HS-5 (cell line): ENCODE data around the gene CTNNA3.

Experiments
- DNase-seq: peaks from one replicate; pipeline ENCODE4 v3.0.0-alpha.2; 2012; ENCODE audit warnings: low read depth

Gene CTNNA3

DNA sequence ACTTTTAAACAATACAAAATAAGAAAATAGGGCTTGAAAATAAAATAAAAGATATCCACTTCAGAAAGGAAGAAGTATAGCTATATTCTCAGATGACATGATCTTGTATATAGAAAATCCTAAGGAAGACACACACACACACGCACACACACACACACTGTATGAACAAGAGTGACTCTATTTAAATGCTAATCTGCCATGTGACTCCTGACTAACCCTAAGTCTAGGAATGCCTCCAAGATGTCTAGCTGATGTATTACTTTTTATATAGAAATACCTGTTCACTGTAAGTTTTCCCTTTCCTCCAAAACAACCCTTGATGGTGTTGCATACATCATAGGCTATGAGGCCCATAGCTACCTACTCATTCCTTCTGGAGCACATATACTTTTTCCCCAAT, 943.3 kb downstream of the CTNNA3 start:
- DNase-seq: no peak

DNA sequence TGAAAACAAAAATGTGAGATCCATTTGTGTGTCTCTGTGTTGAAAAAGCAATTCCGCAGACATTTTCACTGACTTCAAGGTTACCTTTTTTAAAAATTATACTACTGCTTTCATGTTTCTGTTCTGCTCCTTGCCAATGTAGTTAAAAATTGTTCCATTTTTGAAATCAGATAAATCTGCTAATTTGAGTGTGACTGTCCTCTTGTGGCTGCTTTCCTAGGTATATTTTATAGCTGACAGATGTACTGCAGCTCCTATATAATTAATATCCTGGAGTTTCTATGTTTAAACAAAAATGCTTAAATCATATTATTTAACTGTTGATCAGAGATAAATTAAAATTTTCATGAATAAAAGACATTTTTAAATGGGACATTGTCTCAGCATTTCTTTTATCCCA, 947.8 kb downstream of the CTNNA3 start:
- no peak for DNase-seq

DNA sequence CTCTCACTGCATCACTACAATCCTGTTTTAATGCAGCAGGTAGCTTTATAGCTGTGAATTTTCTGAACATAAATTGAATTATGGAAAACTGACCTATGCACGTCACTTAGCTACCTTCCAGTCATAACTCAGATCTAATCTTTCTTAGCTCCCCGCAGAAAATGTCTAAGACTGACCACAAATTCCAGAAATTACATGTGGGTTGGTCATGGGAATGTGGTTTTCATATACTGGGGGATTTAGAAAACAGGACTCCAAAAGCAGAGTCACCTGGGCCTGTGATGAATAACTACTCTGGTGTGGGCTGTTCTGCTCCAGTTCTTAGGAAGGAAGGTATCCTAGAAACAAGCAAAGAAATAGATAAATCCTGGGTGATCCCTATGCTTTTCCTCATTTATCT, 948.5 kb downstream of the CTNNA3 start:
- peak; percentile 85 for DNase-seq

DNA sequence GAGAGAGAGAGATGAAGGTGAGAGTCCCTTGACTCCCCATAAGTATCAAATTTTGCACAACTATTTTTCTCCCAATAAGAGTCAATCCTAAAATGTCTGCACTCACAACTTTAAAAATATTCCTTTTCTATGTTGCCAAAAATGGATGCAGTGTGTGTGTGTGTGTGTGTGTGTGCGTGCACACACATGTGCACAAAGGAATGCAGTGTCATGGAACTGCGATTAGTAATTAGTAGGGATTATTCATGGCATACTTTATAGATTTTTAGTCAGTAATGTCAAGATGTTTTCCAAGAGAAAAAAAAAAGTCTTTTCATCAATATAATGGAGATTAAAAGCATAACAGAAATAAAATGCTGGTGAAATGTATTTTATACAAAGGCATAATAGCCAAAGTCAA, 949.3 kb downstream of the CTNNA3 start:
- no peak for DNase-seq

DNA sequence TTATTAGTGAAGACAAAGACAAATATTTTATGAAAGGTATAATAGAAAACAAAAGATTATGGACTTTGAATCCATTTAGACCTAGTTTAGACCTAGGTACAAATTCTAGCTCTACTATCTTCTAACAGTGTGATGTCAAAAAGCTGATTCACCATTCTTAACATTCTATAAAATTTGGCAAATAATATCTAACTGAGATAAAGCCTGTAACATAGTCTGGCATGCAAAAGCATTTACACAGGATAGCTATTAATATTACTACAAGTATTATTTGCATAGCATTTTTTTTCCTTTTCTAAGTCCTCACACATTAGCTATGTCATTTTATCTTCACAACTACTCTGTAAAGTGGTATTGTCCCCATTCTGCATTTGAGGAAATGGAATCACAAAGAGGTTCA, 949.7 kb downstream of the CTNNA3 start:
- DNase-seq: no peak

DNA sequence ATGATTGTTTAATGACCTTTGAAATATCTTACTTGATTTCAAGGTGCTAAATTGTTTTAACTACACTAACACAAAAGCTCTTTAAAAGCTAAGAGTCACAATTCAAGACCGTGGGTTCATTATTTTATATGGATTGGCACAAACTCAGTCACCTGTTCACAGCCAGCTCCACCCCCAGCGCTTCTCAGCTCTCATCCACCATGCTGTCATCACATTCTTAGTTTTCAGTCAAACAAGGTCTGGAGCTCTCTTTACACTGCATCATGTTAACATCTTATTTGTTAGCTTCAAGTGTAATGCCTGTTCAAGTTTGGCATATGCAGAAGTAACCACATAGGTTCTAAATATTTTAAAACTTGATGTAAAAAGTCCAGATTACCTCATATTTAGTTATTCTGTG, 951.1 kb downstream of the CTNNA3 start:
- DNase-seq: no peak

DNA sequence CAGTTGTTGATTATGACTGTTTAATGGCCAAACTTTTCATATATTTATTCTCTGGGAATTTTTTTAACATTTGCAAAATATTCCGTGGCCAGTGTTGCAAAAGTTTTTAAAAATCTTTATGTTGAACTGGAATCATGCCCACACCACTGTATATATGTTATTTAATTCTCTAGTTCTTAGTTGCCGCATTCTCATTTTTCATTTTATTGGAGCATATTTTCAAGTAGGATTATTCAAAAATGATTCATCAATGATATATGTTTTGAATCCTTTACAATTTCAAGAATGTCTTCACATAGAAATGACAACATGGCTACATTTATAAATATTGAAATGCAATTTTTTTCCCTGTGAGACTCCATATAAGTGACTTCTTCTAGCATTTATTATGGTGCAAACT, 958.8 kb downstream of the CTNNA3 start:
- DNase-seq: no peak

DNA sequence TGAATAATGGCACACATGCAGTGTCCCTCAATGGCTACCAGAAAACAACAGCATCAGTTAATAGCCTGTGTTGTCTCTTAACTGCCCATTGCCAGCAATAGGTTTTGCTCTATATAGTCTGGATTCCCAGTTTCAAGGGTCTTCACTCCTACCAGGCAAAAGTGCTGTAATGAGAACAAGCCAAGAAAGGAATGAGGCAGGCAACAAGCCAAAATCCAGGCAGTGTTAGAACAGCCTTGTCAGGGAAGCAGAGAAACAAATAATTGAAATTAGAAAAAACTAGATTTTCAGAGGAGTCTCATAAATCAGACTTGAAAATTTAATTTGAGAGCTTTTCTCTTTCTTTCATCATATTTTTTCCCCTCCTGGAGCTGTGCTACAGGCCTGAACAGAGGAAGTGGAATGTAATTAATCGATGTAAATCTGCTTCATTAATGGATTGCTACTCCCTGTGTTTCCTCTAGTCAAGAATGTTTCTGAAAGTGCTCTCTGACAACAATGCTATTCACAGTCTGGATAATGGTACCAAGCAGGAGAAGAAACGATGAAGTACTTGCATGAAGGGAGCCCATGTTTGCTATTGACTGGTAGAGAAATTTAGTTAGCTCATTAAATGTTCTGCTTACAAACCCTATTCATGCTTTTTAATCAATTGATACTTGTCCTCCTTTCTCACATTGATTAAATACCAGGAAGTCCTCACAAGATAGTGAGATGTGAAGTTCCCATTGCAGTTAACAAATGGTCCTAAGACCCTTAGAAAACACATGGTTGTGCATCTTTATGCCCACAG, 972.2 kb downstream of the CTNNA3 start:
- no peak for DNase-seq

DNA sequence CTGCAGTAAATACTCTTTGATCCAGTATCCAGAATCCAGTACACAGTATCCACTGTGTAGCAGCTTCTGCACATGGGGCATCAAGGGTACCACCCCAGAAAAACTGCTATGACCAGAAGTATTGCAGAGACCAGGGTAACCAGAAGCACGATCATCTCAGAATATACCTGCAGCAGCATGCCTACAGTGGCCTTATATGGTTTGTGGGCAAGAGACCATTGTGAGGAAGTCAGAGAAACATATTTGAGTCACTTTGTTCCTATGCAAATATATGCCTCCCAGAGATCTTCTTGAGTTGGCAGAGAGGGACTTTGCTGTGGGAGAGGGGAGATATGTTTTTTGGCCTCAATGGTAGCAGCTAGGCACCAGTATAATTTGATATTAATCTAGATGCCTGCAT, 976.5 kb downstream of the CTNNA3 start:
- no peak for DNase-seq

DNA sequence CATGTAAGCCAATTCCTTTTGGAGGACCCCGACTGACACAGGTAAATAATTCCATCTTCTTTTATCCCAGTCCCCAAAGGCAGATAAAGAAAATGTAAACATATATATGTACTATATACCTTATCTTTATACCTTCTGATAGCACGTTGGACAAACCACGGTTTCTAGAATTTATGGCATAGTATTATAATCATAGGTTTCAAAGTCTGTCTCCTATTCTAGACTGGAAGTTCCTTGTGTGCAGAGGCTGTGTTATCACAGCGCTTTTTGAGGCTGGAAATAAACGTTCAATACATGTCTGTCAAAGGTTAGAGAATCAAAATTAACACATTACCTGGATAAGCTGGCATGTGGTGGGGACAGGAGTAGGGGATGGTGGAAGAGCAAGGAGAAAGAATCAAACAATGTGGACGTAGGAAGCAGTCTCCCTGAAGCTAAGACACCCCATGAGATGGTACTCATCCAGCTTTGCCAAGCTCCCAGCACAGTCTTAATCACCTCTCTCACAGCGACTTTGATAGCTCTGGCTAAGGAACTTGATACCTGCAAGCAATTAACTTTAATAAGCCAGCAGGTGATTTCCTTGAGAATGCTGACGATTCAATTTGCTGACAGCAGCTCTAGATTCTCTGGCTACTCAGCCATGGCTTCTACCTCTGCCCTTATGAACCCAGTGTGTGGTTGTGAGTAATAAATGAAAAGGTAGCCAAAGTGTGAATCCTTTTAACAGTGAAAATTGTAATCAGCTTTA, 978.6 kb downstream of the CTNNA3 start:
- DNase-seq: no peak

DNA sequence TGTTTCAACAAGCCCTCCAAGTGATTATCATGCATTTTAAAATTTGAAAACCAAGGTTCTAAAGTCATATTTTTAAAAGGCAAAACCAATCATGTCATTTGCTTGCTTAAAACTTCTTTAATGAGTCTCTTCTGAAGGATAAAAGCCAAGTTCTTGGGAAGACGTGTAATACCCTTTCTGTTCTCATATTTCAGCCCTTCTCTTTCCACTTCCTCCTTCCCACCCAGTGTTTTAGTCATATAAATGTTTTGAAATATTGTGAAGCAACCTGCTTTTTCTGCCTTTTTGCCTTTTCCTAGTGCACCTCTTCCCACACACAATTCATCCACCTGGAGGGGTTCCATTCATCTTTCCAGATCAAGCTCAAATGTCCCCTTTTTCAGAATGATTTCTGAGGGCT, 981.3 kb downstream of the CTNNA3 start:
- no peak for DNase-seq

DNA sequence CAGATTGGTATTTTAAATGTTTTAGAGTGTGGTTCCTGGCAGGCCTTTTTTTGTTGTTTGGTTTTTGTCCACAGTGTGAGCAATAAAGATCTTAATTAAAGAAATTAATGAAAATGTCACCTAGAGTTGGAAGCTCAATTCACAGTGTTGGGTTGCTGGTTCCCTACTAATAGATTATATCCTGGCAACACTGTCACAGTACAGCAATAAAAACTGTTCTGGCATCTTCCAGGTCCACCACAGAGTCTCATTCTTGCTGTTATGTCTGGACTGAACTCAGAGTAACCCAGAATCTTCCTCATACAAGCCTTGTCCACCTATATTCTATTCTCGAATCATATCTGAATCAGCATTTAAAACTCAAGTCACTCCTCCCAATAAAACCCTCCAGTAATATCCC, 982.6 kb downstream of the CTNNA3 start:
- no peak for DNase-seq

DNA sequence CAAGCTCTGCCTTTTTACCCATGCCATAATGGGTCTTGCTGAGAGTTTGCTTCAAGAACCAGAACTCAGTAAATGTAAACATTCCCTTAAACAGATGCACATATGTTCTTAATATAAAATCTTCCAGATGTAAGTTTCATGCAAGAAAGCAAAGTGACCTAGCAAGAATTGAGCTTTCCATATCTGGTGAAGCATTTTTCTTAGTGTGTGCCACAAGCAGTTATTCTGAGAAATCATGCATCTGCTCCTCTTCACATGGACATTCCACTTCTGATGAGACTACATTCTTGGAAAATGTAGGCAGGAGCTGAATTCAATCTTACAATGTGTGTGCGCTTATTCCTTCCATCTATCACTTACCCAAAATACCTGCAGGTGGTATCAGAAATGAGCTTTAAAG, 997.9 kb downstream of the CTNNA3 start:
- DNase-seq: no peak

DNA sequence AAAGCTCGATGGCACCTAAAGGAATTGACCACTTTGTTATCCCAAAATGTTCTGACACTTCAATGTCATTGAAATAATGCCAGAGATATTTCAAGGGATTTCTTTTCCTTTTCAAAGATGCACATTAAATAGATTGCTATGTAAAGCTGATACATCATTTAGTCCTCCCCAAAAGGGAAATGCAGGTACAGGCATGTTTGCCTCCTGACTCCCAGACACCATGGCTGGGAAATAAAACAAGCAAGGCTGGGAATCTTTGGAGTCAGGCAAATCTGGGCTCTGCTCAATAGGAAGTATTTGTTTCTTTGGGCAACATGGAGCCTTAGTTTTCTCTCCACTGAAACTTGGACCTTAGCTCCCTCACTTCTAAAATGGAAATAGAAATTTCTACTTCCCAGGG, 1000.9 kb downstream of the CTNNA3 start:
- DNase-seq: no peak

DNA sequence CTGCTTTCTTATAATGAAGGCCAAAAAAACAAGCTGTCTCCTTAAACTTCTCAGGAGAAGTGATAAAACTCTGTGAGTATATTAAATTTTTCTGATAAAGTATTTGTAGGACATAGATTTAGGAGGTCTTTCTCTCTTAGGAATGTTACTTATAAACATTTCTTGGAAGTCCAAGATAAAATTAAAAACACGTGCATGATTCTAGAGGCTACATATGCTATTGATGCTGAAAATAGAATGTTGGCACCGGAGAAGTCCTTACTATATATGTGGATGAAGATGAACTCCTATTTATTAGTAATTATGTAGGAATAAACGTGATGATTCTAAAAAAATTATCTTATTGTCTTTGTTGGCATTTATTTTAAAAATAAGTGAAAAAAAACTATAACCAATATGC, 1011.4 kb downstream of the CTNNA3 start:
- no peak for DNase-seq

DNA sequence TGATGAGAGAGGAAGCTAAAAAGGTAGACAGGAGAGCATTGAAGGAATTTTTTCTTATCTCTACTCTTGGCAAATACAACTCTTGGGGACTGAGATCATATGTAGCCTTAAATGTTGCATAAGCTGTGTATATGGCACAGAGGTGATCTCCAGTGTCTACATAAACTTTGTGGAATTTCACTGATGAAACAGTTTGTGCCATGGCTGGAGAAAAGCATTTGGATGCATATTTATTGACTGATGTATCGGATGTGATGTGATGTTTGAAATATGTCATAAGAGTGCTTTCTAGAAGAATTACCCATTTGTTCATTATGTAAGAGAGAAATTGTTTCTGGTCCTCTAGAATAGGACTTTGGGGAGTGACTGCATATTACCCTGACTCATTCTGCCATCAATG, 1015.1 kb downstream of the CTNNA3 start:
- DNase-seq: peak; percentile 85

DNA sequence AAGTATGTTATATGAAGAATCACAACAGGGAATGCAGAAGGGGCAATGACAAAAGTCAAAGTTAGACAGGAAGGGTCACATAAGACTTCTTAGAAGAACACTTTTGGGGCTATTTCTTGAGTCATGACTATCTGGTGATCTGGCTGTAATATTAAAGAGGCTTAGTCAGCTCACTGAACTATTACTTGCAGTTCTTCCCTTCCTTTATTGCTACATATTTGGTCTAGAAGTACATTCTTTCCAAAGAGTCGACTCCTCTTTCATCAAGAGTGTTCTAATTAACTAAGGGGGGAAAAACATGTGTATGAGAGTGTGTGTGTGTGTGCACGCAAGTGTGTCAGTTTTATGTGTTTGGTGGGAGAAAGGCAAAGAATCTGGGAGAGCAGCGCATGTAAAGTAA, 1017.5 kb downstream of the CTNNA3 start:
- DNase-seq: peak; percentile 32

DNA sequence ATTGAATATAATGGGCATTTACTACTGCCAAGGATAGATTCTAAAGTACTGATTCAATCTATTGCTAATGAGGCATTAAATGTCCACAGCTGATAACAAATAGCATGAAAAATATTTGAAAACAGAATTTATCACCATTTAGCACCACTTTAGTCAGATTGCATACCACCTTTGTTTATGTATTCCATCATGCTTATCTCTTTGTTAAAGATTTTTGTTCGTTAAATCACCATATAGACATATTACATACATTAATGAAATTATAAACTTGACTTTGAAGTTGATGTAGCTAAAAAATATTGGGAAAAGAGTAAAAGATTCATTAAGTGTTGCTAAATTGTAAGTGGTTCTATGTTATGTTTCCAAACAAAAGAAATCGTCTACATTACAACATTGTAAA, 1022.9 kb downstream of the CTNNA3 start:
- DNase-seq: no peak

DNA sequence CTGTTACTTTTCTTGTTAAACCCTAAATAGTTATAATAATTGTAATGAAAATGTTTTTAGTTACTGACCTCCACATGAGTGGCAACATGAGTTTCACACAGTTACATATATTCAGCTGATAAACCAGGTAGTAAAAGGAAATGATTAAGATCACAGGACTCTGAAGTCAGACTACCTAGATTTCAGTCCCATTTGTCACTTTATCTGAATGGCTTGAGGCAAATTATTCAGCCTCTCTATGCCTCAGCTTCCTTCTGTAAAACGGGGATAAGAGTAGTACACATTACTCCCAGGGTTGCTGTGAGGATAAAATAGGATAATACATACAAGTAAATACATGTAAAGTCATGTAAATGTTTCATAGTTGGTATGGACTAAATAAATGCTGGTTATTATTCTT, 1024.4 kb downstream of the CTNNA3 start:
- DNase-seq: no peak

DNA sequence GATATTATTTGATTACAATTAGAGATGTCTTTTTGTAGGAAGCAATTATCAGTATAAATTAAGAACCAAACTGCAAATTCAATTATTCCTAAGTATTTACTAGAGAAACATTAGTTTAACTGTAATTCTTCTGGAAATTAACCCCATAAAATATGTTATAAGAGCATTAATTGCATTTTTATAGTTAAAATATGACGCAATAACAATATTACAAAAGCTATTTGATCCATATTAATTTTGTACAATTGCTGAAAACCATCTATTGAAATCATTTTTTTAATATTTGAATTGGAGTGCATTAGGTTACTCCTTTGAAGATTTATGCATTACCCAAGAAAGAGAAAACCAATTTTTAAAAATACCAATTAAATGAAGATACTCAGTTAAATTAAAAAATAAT, 1024.9 kb downstream of the CTNNA3 start:
- DNase-seq: no peak

DNA sequence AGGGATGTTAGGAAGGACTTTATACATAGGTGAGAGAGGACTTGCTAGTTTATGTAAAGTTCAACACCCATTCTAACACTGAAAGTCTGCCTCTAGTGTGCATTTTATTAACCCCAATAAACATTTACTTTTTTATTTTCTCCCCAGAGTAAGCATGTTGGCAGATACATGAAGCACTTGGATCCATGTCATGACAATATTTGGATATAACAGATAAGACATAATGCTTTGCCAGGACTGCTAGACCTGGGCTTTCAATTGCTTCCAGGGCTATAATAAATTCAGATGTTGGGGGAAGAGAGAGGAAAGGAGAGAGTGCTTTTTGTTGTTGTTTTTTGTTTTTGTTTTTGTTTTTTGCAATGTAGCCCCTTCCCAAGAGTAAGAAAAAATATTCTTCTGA, 1039.5 kb downstream of the CTNNA3 start:
- no peak for DNase-seq

DNA sequence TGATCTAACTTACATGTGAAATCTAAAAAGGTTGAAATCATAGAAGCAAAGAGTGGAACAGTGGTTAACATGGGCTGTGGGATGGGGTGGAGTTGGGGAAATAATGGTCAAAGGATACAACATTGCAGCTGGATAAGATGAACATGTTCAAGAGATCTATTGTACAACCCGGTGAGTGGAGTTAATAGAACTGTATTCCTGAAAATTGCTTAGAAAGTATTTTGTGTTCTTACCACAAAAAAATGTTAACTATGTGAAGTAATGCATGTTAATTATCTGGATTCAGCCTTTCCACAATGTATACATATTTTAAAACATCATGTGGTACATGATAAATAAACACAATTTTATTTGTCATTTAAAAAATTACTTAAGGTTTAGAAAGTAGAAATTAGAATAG, 1041.1 kb downstream of the CTNNA3 start:
- no peak for DNase-seq

DNA sequence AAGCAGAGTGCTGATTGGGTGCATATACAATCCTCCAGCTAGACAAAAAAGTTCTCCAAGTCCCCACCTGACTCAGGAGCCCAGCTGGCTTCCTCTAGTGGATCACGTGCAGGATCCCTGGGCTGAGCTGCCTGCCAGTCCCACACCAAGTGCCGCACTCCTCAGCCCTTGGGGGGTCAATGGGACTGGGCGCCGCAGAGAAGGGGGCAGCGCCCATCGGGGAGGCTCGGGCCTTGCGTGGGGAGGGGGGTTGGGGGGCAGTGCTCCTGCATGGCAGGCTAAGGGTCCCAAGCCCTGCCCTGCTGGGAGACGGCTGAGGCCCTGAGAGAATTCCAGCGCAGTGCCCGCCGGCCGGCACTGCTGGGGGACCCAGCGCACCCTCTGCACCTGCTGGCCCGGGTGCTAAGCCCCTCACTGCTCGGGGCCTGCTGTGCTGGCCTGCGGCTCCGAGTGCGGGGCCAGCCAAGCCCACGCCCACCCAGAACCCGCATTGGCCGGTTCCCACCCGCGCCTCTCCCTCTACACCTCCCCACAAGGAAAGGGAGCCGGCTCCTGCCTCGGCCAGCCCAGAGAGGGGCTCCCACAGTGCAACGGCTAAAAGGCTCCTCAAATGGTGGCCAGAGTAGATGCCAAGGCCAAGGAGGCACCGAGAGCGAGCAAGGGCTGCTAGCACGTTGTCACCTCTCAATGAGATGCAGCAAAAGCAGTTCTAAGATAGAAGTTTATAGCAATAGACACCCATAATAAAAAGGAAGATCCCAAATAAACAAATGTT, 1044.5 kb downstream of the CTNNA3 start:
- no peak for DNase-seq
